HG02884 (cell line): ENCODE results near the gene SCGN.

Experiments
- ATAC-seq: cut with Tn5 transposase; IDR thresholded peaks from one replicate; pipeline ENCODE4 v1.9.1; 2021; ENCODE audit warnings: mild to moderate bottlenecking, moderate library complexity; ENCODE audit not compliant: unreplicated experiment

Gene SCGN

DNA sequence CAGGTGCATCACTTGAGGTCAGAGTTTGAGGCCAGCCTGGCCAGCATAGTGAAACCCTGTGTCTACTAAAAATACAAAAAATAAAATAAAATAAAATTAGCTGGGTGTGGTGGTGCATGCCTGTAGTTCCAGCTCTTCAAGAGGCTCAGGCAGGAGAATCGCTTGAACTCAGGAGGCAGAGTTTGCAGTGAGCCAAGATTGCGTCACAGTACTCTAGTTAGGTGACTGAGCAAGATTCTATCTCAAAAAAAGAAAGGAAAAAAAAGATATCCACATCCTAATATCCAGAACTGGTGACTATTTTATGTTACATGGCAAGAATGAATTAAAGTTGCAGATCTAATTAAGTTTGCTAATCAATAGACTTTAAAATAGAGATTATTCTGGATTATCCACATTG is 32.5 kb downstream of the SCGN start:
- ATAC-seq = no peak

DNA sequence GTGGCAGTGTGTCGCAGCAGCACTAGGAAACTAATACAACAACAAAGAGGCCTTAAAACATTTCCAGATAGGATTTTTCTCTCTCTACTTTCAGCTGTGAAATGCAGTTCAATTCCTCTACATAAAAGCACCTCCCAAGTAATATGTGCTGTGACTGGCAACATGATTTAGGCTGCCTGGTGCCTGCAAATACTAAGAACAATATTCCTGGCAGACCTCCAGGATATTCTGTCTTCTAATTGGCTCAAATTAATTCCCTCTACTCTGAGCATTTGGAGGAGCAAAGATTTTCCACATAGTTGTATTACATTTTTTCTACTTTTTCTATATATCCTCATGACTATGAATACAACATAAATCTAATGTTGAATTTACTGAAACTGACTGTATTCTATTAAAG is 33.2 kb downstream of the SCGN start:
- no peak for ATAC-seq

GRCh38 chr6:25685896-25686295 is 33.9 kb downstream of the SCGN start:
- no peak for ATAC-seq

DNA sequence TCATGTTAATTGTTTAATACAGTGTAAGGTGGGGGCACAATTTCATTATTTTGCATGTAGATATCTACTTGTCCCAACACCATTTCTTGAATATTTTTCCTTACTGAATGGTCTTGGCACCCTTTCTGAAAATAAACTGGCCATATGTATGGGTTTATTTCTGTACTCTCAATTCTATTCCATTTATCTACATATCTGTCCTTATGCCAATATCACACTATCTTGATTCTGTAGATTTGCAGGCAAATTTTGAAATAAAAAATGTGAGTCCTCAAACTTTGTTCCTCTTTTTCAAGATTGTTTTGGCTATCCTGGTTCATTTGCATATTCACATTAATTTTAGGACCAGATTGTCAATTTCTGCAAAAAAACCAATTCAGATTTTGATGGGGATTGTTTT is 34.8 kb downstream of the SCGN start:
- no peak for ATAC-seq

GRCh38 chr6:25689966-25690365 is 38.0 kb downstream of the SCGN start:
- ATAC-seq = no peak

DNA sequence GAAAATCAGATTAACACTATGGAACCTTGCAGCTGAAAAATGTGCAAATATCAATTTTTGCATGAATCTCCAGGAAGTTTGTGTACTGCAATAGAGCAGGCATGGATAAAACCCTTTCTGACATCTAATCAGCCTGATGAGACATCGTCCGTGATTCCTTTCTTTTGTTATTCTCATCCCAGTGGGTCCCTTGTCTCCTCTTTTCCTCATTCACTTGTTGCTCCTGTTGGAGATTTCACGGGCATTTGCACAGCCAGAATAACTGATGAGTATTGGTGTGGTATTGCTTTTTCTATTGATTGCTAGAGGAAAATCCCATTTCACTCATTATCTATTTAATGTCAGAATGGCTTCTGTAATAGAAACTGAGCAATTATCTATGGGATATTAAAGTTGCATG is 39.9 kb downstream of the SCGN start:
- ATAC-seq = no peak

DNA sequence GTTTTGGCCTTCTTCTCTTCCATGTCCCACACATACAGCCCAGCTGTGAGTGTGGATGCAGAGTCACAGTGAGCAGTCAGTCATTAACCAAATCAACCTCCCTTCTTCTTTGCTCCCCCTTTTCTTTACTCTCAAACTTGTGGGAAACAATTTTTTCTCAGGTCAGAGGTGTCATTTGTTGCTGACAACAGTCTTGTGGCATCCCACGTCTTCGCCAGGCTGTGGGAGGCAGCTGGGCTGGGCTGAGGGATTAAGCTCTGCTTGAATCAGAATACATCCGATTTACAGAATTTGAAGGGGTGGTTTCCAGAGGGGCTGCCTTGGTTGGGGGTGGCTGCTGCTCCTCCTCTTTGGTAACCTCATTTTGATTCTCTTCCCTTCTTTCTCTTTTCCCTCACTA is 40.5 kb downstream of the SCGN start:
- ATAC-seq = no peak

- ATAC-seq = no peak
These were observed 42.4 kb downstream of the SCGN start for GRCh38 chr6:25694366-25694765.

GRCh38 chr6:25695671-25696070 is 43.7 kb downstream of the SCGN start:
- ATAC-seq = no peak

- ATAC-seq = no peak
These were observed 45.7 kb downstream of the SCGN start for GRCh38 chr6:25697537-25698340.

- no peak for ATAC-seq
These were observed 46.6 kb downstream of the SCGN start for GRCh38 chr6:25698631-25699030.

GRCh38 chr6:25699649-25700048 is 47.6 kb downstream of the SCGN start:
- no peak for ATAC-seq

DNA sequence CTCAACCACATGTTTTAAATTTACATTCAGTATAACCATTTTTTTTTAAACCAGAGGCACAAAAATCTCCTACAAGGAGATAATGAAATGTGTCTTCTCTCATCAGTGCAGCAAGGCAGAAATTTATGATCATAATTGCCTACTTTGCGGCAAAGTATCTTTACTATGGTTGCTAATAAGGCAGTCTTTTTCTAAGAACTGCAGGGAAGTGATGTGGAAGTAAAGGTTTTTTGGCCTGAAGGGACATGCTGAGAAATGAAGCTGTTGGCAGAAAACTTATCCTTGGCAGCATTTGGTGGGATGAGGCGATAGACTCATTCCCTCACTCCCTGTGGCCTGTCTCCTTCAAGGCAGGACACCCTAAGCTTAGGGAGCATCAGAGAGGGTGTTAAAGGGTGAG is 48.7 kb downstream of the SCGN start:
- ATAC-seq = no peak

- no peak for ATAC-seq
These were observed 49.8 kb downstream of the SCGN start for GRCh38 chr6:25701807-25702206.

DNA sequence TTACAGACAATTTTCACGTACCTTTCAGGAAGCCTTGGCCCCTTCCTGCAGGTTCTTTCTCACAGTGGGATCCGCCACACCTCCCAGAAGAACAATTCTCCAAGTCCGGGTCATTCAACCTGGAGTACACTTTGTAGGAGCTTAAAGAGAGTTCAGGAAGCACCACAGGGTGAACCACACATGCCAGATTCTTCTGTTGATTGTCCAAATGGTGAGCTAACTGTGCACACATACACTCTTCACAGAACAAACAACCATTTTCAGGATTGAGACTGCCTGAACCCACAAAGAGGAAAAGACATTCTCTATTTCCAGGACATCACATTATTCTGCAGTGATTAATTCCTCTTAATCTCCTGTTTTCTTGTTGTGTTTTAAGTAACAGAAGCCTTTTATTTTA is 51.0 kb downstream of the SCGN start:
- no peak for ATAC-seq

- ATAC-seq = no peak
These were observed 52.0 kb downstream of the SCGN start for GRCh38 chr6:25704001-25704400.

- ATAC-seq = no peak
These were observed 54.4 kb downstream of the SCGN start for GRCh38 chr6:25706314-25707014.

GRCh38 chr6:25709761-25710160 is 57.7 kb downstream of the SCGN start:
- no peak for ATAC-seq

DNA sequence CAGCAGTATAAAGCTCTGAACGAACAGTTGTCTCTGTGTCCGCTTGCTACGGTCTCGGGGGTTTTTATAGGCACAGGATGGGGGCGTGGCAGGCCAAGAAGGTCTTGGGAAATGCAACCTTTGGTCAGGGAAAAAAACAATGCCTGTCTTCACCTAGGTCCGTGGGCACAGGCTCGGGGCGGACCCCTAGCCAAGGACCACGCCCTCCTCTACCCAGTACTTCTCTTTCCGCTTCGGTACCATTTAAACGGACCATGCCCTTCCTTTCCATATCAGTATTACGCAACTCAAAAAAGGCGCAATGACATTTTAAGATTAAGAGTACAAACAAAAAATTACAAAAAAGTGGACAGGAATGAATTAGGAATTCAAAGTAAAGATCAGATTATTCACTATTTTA is 58.3 kb downstream of the SCGN start:
- no peak for ATAC-seq

DNA sequence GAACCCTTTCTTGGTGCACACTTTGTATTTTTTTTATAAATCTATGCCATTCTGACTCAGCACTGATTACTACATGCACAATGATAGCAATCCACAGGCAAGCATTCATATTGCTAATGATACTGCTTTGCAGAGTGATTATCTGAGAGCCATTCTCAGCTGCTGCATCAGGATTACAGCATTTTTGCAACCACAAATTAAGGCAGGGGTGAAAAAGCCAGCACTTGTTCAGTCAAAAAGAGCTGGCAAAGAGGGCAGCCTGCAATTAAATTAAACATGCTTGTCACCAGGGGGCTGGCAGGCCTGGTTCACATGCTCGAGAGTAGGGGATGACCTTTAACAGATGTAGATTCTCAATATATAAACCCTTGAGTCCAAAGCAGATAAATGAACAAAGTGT is 61.8 kb downstream of the SCGN start:
- ATAC-seq = no peak

DNA sequence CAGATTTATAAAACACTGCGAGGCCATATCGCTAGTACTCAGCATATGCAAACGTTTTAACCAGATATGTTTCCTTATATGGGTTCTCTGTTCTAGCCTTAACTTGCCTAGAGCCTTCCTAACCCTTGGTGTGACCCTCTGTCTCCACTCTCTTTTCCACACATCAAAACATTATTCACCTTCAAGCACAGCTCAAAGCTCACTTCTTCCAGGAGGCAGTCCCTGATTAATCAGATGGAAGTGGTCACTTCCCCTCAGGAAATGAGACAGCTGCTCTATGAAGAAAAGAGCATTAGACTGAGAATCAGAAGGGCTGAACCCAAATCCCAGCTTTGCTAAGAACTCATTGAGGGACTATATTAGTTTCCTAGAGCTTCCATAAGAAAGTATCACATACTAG is 62.8 kb downstream of the SCGN start:
- ATAC-seq = no peak

- no peak for ATAC-seq
These were observed 63.8 kb downstream of the SCGN start for GRCh38 chr6:25715794-25716193.
